ENCODE results near the gene MAGEA9B. TPM values are rescaled to one million over a fixed set of nuclear protein-coding genes. Genes with fewer than 3 reads are reported as not detected.
A peak's percentile ranks its signal among the peaks of the same experiment; 100 is the strongest.
"Not testable (repeated sequence)": the region's sequence is repeated elsewhere in the genome, so short reads cannot be mapped to it uniquely, and the experiment has no call there.

MAGEA9B gene
- total and polyA plus RNA-seq, 8 donors = not detected

DNA sequence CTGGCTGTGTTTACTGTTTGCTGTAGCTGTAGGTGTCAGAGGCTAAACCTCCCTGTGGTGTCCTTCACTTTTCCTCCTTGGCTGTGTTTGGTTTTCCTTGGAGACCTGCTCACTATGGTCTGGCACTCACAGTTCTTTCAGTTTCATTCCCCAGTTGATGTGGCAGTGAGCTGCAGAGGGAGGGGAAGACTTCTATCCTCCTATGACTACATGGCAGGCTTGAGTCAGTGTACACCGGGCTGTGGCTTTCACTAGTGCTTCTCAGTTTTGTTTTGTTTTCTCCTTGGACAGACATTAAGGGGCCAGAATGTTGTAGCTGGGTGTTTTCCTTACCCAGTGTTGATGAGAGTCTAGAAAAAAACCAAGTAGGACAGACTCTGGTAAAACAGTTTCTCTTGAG is 13.8 kb downstream of the MAGEA9B start:
- H3K27ac ChIP-seq; H3K36me3 ChIP-seq; H3K27me3 ChIP-seq; intact Hi-C loops (cut with DNase I); H3K9me3 ChIP-seq; DNase-seq; FAIRE-seq; H3K4me1 ChIP-seq; H3K4me3 ChIP-seq: not testable (repeated sequence)
- peak in 1 of 4 donors; percentile 47 for ATAC-seq
- WGBS, 2 donors = no CpG with 5 or more reads among the region's 1 CpG

DNA sequence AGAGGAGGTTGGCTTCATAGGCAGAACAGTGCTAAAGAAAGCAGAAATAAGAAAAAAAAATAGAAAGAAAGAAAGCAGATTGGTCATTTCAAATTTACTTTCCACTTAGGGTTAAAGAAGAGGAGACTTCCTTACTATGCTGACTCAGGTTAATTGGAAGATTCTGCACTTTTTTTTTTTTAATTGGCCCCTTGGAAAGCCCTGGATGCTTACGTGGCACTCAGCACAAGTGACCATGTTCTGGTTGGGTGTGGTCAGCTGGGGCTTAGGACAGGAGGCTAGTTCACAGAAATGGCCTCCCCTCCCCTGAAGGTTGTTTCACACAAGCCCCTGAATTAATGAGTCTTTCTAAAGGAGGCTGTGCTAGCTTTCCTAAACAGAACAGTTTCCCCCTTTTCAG is 14.5 kb downstream of the MAGEA9B start:
- no peak for FAIRE-seq
- H3K27ac ChIP-seq = no peak overlapping the region
- DNase-seq = no peak
- peaks cover 0 to 3% (median 0%) of the 10 kb centered on the region in 4 donors for H3K27me3 ChIP-seq
- WGBS, 2 donors = 53 to 79% methylated on average over 1 of the region's 1 CpG
- H3K9me3 ChIP-seq = no peaks in the 10 kb centered on the region
- intact Hi-C loops (cut with DNase I) = no loop called here
- TF ChIP-seq, protein P1, sequence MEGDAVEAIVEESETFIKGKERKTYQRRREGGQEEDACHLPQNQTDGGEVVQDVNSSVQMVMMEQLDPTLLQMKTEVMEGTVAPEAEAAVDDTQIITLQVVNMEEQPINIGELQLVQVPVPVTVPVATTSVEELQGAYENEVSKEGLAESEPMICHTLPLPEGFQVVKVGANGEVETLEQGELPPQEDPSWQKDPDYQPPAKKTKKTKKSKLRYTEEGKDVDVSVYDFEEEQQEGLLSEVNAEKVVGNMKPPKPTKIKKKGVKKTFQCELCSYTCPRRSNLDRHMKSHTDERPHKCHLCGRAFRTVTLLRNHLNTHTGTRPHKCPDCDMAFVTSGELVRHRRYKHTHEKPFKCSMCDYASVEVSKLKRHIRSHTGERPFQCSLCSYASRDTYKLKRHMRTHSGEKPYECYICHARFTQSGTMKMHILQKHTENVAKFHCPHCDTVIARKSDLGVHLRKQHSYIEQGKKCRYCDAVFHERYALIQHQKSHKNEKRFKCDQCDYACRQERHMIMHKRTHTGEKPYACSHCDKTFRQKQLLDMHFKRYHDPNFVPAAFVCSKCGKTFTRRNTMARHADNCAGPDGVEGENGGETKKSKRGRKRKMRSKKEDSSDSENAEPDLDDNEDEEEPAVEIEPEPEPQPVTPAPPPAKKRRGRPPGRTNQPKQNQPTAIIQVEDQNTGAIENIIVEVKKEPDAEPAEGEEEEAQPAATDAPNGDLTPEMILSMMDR (IDR thresholded peaks at IDR 0.05) = no peak
- H3K4me3 ChIP-seq = no peak overlapping the region
- no peaks in the 10 kb centered on the region for H3K36me3 ChIP-seq
- no peak for ATAC-seq
- no peaks in the 10 kb centered on the region for H3K4me1 ChIP-seq

DNA sequence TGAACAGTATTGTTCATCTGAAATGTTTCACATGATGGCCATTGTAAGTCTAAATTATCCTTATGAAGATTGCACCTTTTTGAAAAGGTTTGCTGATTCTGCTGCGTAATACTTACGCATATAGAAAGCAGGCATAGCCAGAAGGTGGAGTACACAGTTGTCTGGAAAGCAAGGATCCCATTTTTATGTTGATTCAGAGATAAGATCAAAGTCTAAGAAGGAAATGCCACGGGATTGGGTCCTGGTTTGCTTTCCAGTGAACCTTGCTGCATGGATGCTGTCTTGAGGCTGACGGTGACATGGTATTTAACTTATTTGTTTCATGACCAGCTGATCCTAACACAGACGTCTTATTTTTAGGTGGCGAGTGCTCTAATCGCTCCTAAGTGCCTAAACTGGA is 15.5 kb downstream of the MAGEA9B start:
- Histone ChIP-seq H3K36me3 (no peaks in the 10 kb centered on the region), H3K27ac (no peak overlapping the region), H3K9me3 (no peaks in the 10 kb centered on the region), H3K27me3 (peaks cover 0 to 3% (median 0%) of the 10 kb centered on the region in 4 donors), H3K4me1 (no peaks in the 10 kb centered on the region), H3K4me3 (no peak overlapping the region)
- ATAC-seq (no peak), FAIRE-seq (no peak), DNase-seq (no peak)
- intact Hi-C loops (cut with DNase I) = no loop called here
- TF ChIP-seq, protein P1 (IDR thresholded peaks at IDR 0.05) = no peak
- WGBS, 2 donors = 59 to 77% methylated on average over 7 of the region's 7 CpGs

GRCh38 chrX:149570668-149571067 is 16.6 kb downstream of the MAGEA9B start:
- H3K27me3 ChIP-seq = peaks cover 0 to 5% (median 0%) of the 10 kb centered on the region in 4 donors
- no peaks in the 10 kb centered on the region for H3K9me3 ChIP-seq
- intact Hi-C loops (cut with DNase I) = no loop called here
- H3K36me3 ChIP-seq = no peaks in the 10 kb centered on the region
- no peak for ATAC-seq
- DNase-seq = no peak
- FAIRE-seq = no peak
- TF ChIP-seq, protein P1 (IDR thresholded peaks at IDR 0.05) = no peak
- no peaks in the 10 kb centered on the region for H3K4me1 ChIP-seq
- H3K4me3 ChIP-seq = no peak overlapping the region
- 42 to 60% methylated on average over 6 of the region's 6 CpGs for WGBS, 2 donors
- H3K27ac ChIP-seq = no peak overlapping the region

GRCh38 chrX:149569770-149570169 is 17.5 kb downstream of the MAGEA9B start:
- Histone ChIP-seq H3K27ac (no peak overlapping the region), H3K9me3 (no peaks in the 10 kb centered on the region), H3K4me3 (no peak overlapping the region), H3K36me3 (no peaks in the 10 kb centered on the region), H3K4me1 (no peaks in the 10 kb centered on the region), H3K27me3 (peaks cover 0 to 5% (median 0%) of the 10 kb centered on the region in 4 donors)
- DNase-seq (no peak), FAIRE-seq (no peak), ATAC-seq (no peak)
- intact Hi-C loops (cut with DNase I) = no loop called here
- 43 to 61% methylated on average over 2 of the region's 2 CpGs for whole genome bisulfite sequencing, 2 donors
- TF ChIP-seq, protein P1 (IDR thresholded peaks at IDR 0.05) = no peak

All from pancreas (tissue), 10 donors.